Keratinocyte (primary cell): Measurements from ENCODE around the gene HRAS. TPM values are rescaled to one million over a fixed set of nuclear protein-coding genes. Genes with fewer than 3 reads are reported as not detected.

Source experiments
- DNase-seq: peaks from one replicate; pipeline ENCODE4 v3.0.0-alpha.2; 2011; ENCODE audit warnings: low read depth, missing footprints, low spot score
- FAIRE-seq: peaks from 2 replicates; lab custom pipeline; 2011; peaks lifted over from hg19 to GRCh38; lab: Jason Lieb, UNC
- H2AFZ ChIP-seq: 2 replicates; pipeline ENCODE4 v1.6.0; 2012; ENCODE audit warnings: low read length, control low read depth, inconsistent platforms; ENCODE audit not compliant: control insufficient read depth
- H3K27ac ChIP-seq: 2 replicates; pipeline ENCODE4 v1.5.1; 2011; ENCODE audit warnings: low read length; ENCODE audit not compliant: control insufficient read depth, insufficient read depth
- H3K27me3 ChIP-seq: 3 replicates; pipeline ENCODE4 v1.6.0; 2011; ENCODE audit warnings: low read length; ENCODE audit not compliant: control insufficient read depth, insufficient read depth; ENCODE audit errors: extremely low read depth
- H3K36me3 ChIP-seq, 2 experiments: 2 replicates in 1 of 2; 3 replicates in 1 of 2; pipeline ENCODE4 v1.5.1; 2011; ENCODE audit warnings: low read length in 2 of 2, mild to moderate bottlenecking in 1 of 2; ENCODE audit not compliant: control insufficient read depth in 2 of 2, insufficient read depth in 2 of 2; ENCODE audit errors: extremely low read depth in 1 of 2
- H3K4me1 ChIP-seq: 3 replicates; pipeline ENCODE4 v1.5.1; 2011; ENCODE audit warnings: low read length; ENCODE audit not compliant: control insufficient read depth, insufficient read depth; ENCODE audit errors: extremely low read depth
- H3K4me2 ChIP-seq: 3 replicates; pipeline ENCODE4 v1.6.0; 2011; ENCODE audit warnings: low read depth, low read length; ENCODE audit not compliant: control insufficient read depth, insufficient read depth; ENCODE audit errors: extremely low read depth
- H3K4me3 ChIP-seq, 3 experiments: fragments of 200-600 bp in 1 of 3; sonication (generic) in 1 of 3; 2 replicates in 2 of 3; 3 replicates in 1 of 3; pipeline ENCODE4 v1.5.1; 2011 to 2016; ENCODE audit warnings: low read length in 3 of 3, mild to moderate bottlenecking in 3 of 3, control low read depth in 2 of 3, inconsistent platforms in 1 of 3, low read depth in 1 of 3, mixed read lengths in 1 of 3, mixed run types in 1 of 3, moderate library complexity in 1 of 3; ENCODE audit not compliant: control insufficient read depth in 2 of 3, insufficient read depth in 2 of 3; ENCODE audit errors: extremely low read depth in 1 of 3
- H3K79me2 ChIP-seq: 2 replicates; pipeline ENCODE4 v1.6.0; 2012; ENCODE audit warnings: low read length; ENCODE audit not compliant: control insufficient read depth, insufficient read depth
- H3K9ac ChIP-seq: 3 replicates; pipeline ENCODE4 v1.6.0; 2011; ENCODE audit warnings: low read length; ENCODE audit not compliant: control insufficient read depth, insufficient read depth; ENCODE audit errors: extremely low read depth
- H3K9me1 ChIP-seq: 3 replicates; pipeline ENCODE4 v1.6.0; 2011; ENCODE audit warnings: low read length; ENCODE audit not compliant: control insufficient read depth, insufficient read depth; ENCODE audit errors: extremely low read depth
- H3K9me3 ChIP-seq: 2 replicates; pipeline ENCODE4 v1.5.1; 2012; ENCODE audit warnings: low read depth, low read length; ENCODE audit not compliant: control insufficient read depth
- H4K20me1 ChIP-seq: 3 replicates; pipeline ENCODE4 v1.6.0; 2011; ENCODE audit warnings: low read length; ENCODE audit not compliant: control insufficient read depth, insufficient read depth; ENCODE audit errors: extremely low read depth
- CTCF ChIP-seq, 3 experiments: IDR thresholded peaks in 1 of 3; conservative IDR thresholded peaks in 1 of 3; optimal IDR thresholded peaks in 1 of 3; 2 replicates in 2 of 3; 3 replicates in 1 of 3; pipeline versions ENCODE3 to v1.5.1; 2011; ENCODE audit warnings: low read length in 3 of 3, mild to moderate bottlenecking in 3 of 3, moderate library complexity in 2 of 3, control low read depth in 1 of 3, inconsistent platforms in 1 of 3; ENCODE audit not compliant: insufficient read depth in 2 of 3; ENCODE audit errors: extremely low read depth in 1 of 3
- EZH2 ChIP-seq: IDR thresholded peaks from one replicate; pipeline ENCODE4 v1.6.1; 2012; ENCODE audit warnings: inconsistent platforms, mild to moderate bottlenecking, low read length, moderate library complexity
- dilution Hi-C: fragments of 300-500 bp; cut with MboI; formaldehyde crosslinking; loops from one replicate; pipeline ENCODE4 v1.7.0; 2020; ENCODE audit warnings: low sequenced_read_pairs; ENCODE audit not compliant: extremely low pct_ligation_motif_present
- polyA plus RNA-seq, 5 experiments: library from polyadenylated mRNA; depleted of rRNA in 3 of 5; stranded (reverse) in 3 of 5; stranded (forward) in 1 of 5; unstranded in 1 of 5; fragments of >200 nt; gene quantifications; 1 replicate in 1 of 5; 2 replicates in 3 of 5; 3 replicates in 1 of 5; pipeline versions ENCODE4 v1.2.1 to v1.2.3, GENCODE V29; 2011 to 2012; ENCODE audit warnings: missing spikeins in 2 of 5, low read depth in 1 of 5, low replicate concordance in 1 of 5

Gene HRAS
- polyA plus RNA-seq, 1 donor (not counting 4 experiments of a cell fraction or from before 2014, with no cell fraction given) = 112 TPM

GRCh38 chr11:501683-502287 is 33.6 kb downstream of the HRAS start:
- Histone ChIP-seq H3K36me3 (peaks cover 42% of the 10 kb centered on the region in 2 experiments), H3K4me3 (no peak overlapping the region), H2AFZ (no peak overlapping the region), H3K27ac (no peak overlapping the region), H3K9me3 (no peaks in the 10 kb centered on the region), H4K20me1 (no peaks in the 10 kb centered on the region), H3K9ac (no peak overlapping the region), H3K79me2 (peaks cover 41% of the 10 kb centered on the region), H3K9me1 (no peaks in the 10 kb centered on the region), H3K27me3 (no peaks in the 10 kb centered on the region), H3K4me2 (no peak overlapping the region), H3K4me1 (peaks cover 33% of the 10 kb centered on the region)
- TF ChIP-seq EZH2 (no peak), CTCF (optimal IDR thresholded peaks at IDR 0.05 in 1 of 3, IDR thresholded peaks at IDR 0.05 in 1 of 3, conservative IDR thresholded peaks at IDR 0.05 in 1 of 3; ENCODE audit: extremely low read depth in 1 of 3, insufficient read depth in 2 of 3, low read length in 3 of 3) (no peak)
- dilution Hi-C loops = no loop called here
- DNase-seq (no peak), FAIRE-seq (no peak)

GRCh38 chr11:501001-501682 is 34.2 kb downstream of the HRAS start:
- Histone ChIP-seq H3K9ac (no peak overlapping the region), H3K27ac (no peak overlapping the region), H3K36me3 (peaks cover 42 to 46% of the 10 kb centered on the region in 2 experiments), H3K27me3 (no peaks in the 10 kb centered on the region), H2AFZ (no peak overlapping the region), H3K4me2 (no peak overlapping the region), H4K20me1 (no peaks in the 10 kb centered on the region), H3K4me1 (peaks cover 33% of the 10 kb centered on the region), H3K9me1 (no peaks in the 10 kb centered on the region), H3K79me2 (peaks cover 41% of the 10 kb centered on the region), H3K4me3 (no peak overlapping the region), H3K9me3 (no peaks in the 10 kb centered on the region)
- no peak for TF ChIP-seq CTCF (optimal IDR thresholded peaks at IDR 0.05 in 1 of 3, IDR thresholded peaks at IDR 0.05 in 1 of 3, conservative IDR thresholded peaks at IDR 0.05 in 1 of 3; ENCODE audit: extremely low read depth in 1 of 3, insufficient read depth in 2 of 3, low read length in 3 of 3)
- no peak for TF ChIP-seq EZH2
- FAIRE-seq = no peak
- dilution Hi-C loops = no loop called here
- no peak for DNase-seq
